Stimulated activated CD8-positive, alpha-beta memory T cell treated with anti-CD3 and anti-CD28 coated beads, Interleukin-12 subunit alpha, Interleukin-12 subunit beta, amount 100 ng/mL, for 24 hours (primary cell): ENCODE measurements around the gene FMO2.

Experiments
- DNase-seq: peaks from one replicate; pipeline ENCODE4 v3.0.0-alpha.2; 2020; ENCODE audit errors: extremely low read depth

FMO2 gene

GRCh38 chr1:171185091-171185490 lies at the start of gene FMO2:
Gene FMO2, plus strand, starts transcription at chr1:171185300. Its CDS starts 414 bp downstream, at chr1:171185714.
- DNase-seq: no peak

- no peak for DNase-seq
Observed at GRCh38 chr1:171137580-171137979, 47.5 kb upstream of the FMO2 start.

- DNase-seq: no peak
Observed at GRCh38 chr1:171138980-171139379, 46.1 kb upstream of the FMO2 start.

- DNase-seq: no peak
Observed at GRCh38 chr1:171139890-171140289, 45.2 kb upstream of the FMO2 start.

GRCh38 chr1:171140401-171140800 lies 44.7 kb upstream of the FMO2 start:
- DNase-seq: no peak

- DNase-seq: no peak
Observed at GRCh38 chr1:171140956-171141687, 44.0 kb upstream of the FMO2 start.

- no peak for DNase-seq
Observed at GRCh38 chr1:171141688-171142415, 43.2 kb upstream of the FMO2 start.

- DNase-seq: no peak
Observed at GRCh38 chr1:171142416-171143385, 42.4 kb upstream of the FMO2 start.

- no peak for DNase-seq
Observed at GRCh38 chr1:171150156-171150555, 34.9 kb upstream of the FMO2 start.

GRCh38 chr1:171152549-171152948 lies 32.6 kb upstream of the FMO2 start:
- no peak for DNase-seq

GRCh38 chr1:171155484-171155883 lies 29.6 kb upstream of the FMO2 start:
- no peak for DNase-seq

- no peak for DNase-seq
Observed at GRCh38 chr1:171158096-171158495, 27.0 kb upstream of the FMO2 start.

GRCh38 chr1:171158551-171158950 lies 26.5 kb upstream of the FMO2 start:
- no peak for DNase-seq

GRCh38 chr1:171159148-171159547 lies 26.0 kb upstream of the FMO2 start:
- no peak for DNase-seq

- no peak for DNase-seq
Observed at GRCh38 chr1:171160211-171160610, 24.9 kb upstream of the FMO2 start.

GRCh38 chr1:171160639-171161354 lies 24.3 kb upstream of the FMO2 start:
- no peak for DNase-seq

- no peak for DNase-seq
Observed at GRCh38 chr1:171161431-171161830, 23.7 kb upstream of the FMO2 start.

GRCh38 chr1:171166361-171166760 lies 18.7 kb upstream of the FMO2 start:
- no peak for DNase-seq

- no peak for DNase-seq
Observed at GRCh38 chr1:171167785-171168184, 17.3 kb upstream of the FMO2 start.

GRCh38 chr1:171172471-171172870 lies 12.6 kb upstream of the FMO2 start:
- no peak for DNase-seq

GRCh38 chr1:171173069-171173468 lies 12.0 kb upstream of the FMO2 start:
- DNase-seq: no peak
